Vagina (tissue), 2 donors: ENCODE results near the gene EPHB4.
A peak's percentile ranks its signal among the peaks of the same experiment; 100 is the strongest.

Experiments
- CTCF ChIP-seq, 3 experiments: fragments of 450-650 bp in 2 of 3; fragments of 200-600 bp in 1 of 3; sonication (generic) in 1 of 3; IDR thresholded peaks; one replicate each; pipeline ENCODE4 v1.5.1; 2017 to 2019; ENCODE audit warnings: antibody characterized with exemption in 3 of 3, mild to moderate bottlenecking in 2 of 3, moderate library complexity in 2 of 3
- POLR2A ChIP-seq, 2 donors: fragments of 450-650 bp; IDR thresholded peaks; one replicate each; pipeline ENCODE4 v1.6.1; 2017; ENCODE audit warnings: antibody characterized with exemption in 2 of 2, mild to moderate bottlenecking in 2 of 2, moderate library complexity in 2 of 2
- POLR2AphosphoS5 ChIP-seq, 2 donors: sonication (generic); formaldehyde crosslinking; IDR thresholded peaks; one replicate each; pipeline ENCODE4 v1.9.0; 2017; ENCODE audit warnings: antibody characterized with exemption in 2 of 2, mild to moderate bottlenecking in 2 of 2, low read depth in 1 of 2; ENCODE audit not compliant: insufficient read depth in 1 of 2

- peak; percentile 51 to 60 for TF ChIP-seq POLR2AphosphoS5 (IDR thresholded peaks at IDR 0.05; ENCODE audit: insufficient read depth in 1 of 2, low read depth in 1 of 2)
- no peak for TF ChIP-seq CTCF (IDR thresholded peaks at IDR 0.05)
- no peak for TF ChIP-seq POLR2A (IDR thresholded peaks at IDR 0.05)
Observed at GRCh38 chr7:100803398-100804161, 23.7 kb downstream of the EPHB4 start.
